ENCODE data around the gene KNDC1. TPM values are rescaled to one million over a fixed set of nuclear protein-coding genes. Genes with fewer than 3 reads are reported as not detected.

Gene KNDC1
- total and polyA plus RNA-seq, 2 of the 13 experiments (the other 11 are each of a cell fraction or from before 2014, with no cell fraction given), result 0.69 TPM; not detected in 1

- ATAC-seq (no peak), FAIRE-seq (no peak), DNase-seq (ENCODE audit: low spot score) (no peak)
- ChIA-PET CTCF (ENCODE audit: low intra/inter-chr PET ratio, low total read pairs) (no interaction called here), POLR2A (no interaction called here)
- Histone ChIP-seq H3K4me3 (replicated peaks in 1 of 3; ENCODE audit: insufficient read depth in 1 of 3, low read depth in 2 of 3, low read length in 3 of 3) (no peak overlapping the region), H4K20me1 (ENCODE audit: insufficient read depth, low read length) (no peaks in the 10 kb centered on the region), H3K36me3 (replicated peaks in 1 of 2; ENCODE audit: control insufficient read depth in 1 of 2, insufficient read depth in 2 of 2, low read length in 2 of 2) (no peaks in the 10 kb centered on the region), H3K27me3 (ENCODE audit: control insufficient read depth in 1 of 2, insufficient read depth in 2 of 2, low read length in 2 of 2) (peaks cover 1 to 12% of the 10 kb centered on the region in 2 experiments; a peak in 4 of 5 replicates), H3K79me2 (ENCODE audit: insufficient read depth, low read length) (no peaks in the 10 kb centered on the region), H3K27ac (ENCODE audit: extremely low read length, insufficient read depth, low read length) (no peak overlapping the region), H3K9me3 (ENCODE audit: low read length) (no peaks in the 10 kb centered on the region), H3K4me2 (ENCODE audit: low read depth, low read length) (no peak overlapping the region), H2AFZ (ENCODE audit: low read length) (no peak overlapping the region), H3K4me1 (ENCODE audit: insufficient read depth, low read length) (peaks cover 7% of the 10 kb centered on the region), H3K9ac (ENCODE audit: insufficient read depth, low read depth, low read length) (no peak overlapping the region)
- BruUV-seq (replicated peaks), result no TSS peak
- in situ Hi-C loops (cut with HindIII; ENCODE audit: extremely low pct_ligation_motif_present, low pct_unique_long_range_greater_than_20kb), result no loop called here
- intact Hi-C loops (cut with micrococcal nuclease; ENCODE audit: unreplicated experiment), result no loop called here
- 79% methylated on average over 40 of the region's 66 CpGs for WGBS (ENCODE audit: low lambda C conversion rate)
- TF ChIP-seq CHD4 (IDR thresholded peaks at IDR 0.05; ENCODE audit: borderline replicate concordance, low read length), result no peak
- no peak for TF ChIP-seq ZIK1 (CRISPR knock-in tag; IDR thresholded peaks at IDR 0.05; ENCODE audit: borderline replicate concordance, low read depth)
- no peak for TF ChIP-seq HNF4G (IDR thresholded peaks at IDR 0.05; ENCODE audit: borderline replicate concordance, low read depth, low read length)
- no peak for TF ChIP-seq HNF4G (CRISPR knock-in tag; IDR thresholded peaks at IDR 0.05; ENCODE audit: borderline replicate concordance, low read depth)
- TF ChIP-seq ASH2L (IDR thresholded peaks at IDR 0.05; ENCODE audit: insufficient read length, low read depth, low read length), result no peak
Measured at GRCh38 chr10:133166828-133167692, 7.0 kb downstream of the KNDC1 start.

Measured in HepG2 (cell line).